Dermis microvascular lymphatic vessel endothelial cell (primary cell): ENCODE data around the gene IFI27L2. TPM values are rescaled to one million over a fixed set of nuclear protein-coding genes. Genes with fewer than 3 reads are reported as not detected.
"Not testable (repeated sequence)": the region's sequence is repeated elsewhere in the genome, so short reads cannot be mapped to it uniquely, and the experiment has no call there.

Experiments used
- DNase-seq, 2 donors: peaks; one replicate each; pipeline versions ENCODE4 v3.0.0 to v3.0.0-alpha.2; 2010; ENCODE audit warnings: low read depth in 2 of 2
- total RNA-seq: library from RNA; depleted of rRNA; stranded (reverse); fragments of >200 nt; gene quantifications from 2 replicates; pipeline ENCODE4 v1.2.1, GENCODE V29; 2014

Gene IFI27L2, protein sequence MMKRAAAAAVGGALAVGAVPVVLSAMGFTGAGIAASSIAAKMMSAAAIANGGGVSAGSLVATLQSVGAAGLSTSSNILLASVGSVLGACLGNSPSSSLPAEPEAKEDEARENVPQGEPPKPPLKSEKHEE
- total RNA-seq: 5.2 and 8.9 TPM in 2 replicates

- peak in 1 of 2 donors; percentile 49 for DNase-seq
Observed at GRCh38 chr14:94129111-94129757, at the start of gene IFI27L2. TSS of gene IFI27L2 (minus strand) at chr14:94129604. CDS start at chr14:94129564, 40 bp downstream.

- DNase-seq: no peak
Observed at GRCh38 chr14:94177806-94178205, 48.4 kb upstream of the IFI27L2 start.

DNA sequence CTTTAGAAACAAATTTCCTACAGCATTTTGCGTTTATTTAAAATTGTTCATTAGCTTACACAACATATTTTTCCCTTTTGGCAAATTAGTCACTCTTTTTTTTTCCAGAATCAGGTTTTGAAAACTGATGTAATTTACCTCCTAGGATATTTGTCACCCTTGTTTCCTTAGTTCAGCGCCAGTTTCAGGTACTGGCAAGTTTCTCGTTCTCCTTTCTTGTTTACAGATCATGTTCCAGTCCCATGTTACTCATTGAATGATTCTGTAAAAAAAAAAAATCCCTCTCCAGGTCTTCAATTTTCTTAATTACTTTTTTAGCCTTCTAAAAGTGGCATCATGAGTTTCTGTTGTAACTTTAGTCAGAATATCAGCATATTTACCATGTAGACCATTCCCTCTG, 47.4 kb upstream of the IFI27L2 start:
- no peak for DNase-seq

DNA sequence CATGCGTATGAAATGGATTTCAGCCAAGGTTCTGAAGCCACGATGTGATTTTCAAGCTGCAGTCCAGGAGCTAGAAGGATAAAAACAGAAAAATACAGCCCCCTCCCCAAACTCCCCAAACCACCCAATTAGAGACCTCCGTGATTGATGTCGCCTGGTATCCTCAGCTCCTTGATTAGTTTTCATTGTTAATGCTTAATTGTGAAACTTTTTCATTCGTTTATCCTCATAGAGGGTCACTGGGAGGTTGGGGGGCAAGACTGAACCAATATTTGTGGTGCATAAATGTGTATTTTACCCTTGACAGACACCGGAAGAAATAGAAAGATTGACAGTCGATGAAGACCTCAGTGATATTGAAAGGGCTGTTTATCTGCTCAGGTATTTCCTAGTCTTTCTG, 46.3 kb upstream of the IFI27L2 start:
- DNase-seq: no peak

DNA sequence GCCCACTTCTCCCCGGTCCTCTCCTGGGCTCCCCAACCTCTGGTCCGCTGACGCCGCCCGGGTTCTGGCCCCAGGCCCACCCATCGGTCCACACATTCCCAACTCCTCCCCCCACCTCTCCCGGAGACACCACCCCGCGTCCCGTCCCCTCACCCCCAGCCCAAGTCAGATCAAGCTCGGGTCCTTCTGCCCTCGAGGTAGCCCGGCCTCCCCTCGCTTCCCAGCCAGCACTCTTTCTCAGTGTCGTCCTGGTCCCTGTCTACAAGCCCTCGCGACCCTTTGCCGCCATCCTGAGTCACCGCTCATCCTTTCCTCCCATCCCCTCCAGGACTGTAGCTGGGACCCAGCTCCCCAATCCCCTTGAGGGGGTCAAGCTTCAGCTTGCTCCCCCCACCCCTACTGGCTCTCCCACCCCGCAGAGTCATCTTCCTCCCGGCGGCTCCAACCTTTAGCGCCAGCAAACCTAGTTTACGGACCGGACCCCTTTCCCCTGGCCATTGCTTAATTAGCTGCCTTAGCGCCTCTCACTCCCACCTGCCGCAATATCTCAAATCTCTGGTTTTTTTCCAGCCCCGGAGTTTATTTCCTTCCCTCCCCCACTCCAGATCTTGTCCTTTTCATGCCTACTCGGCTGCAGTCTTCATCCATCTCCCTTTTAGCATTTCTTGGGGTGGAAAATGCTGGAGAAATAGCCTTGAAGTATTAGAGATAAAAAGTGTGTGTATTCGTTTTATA, 45.8 kb upstream of the IFI27L2 start:
- DNase-seq: no peak

DNA sequence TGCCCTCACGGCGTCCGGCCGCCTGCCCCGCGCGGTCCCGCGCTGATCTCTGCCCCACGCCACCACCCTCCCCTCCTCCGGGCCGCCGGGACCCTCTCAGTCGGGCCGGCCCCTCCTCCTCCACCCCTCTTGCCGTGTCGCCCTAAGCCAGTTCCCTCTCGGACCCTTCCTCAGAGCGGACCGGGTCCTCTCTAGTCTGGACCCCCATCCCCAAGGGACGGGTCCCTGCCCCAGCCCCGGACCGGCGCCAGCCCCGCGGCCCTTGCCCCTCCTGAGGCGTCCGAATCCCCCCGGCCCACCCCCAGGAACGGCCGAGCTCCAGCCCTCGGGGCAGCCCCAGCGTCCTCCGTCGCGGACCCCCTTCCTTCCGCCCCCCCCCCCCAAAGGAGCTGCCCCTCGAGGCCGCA, 45.2 kb upstream of the IFI27L2 start:
- no peak for DNase-seq

GRCh38 chr14:94173885-94174603, 44.6 kb upstream of the IFI27L2 start, which contains the start of gene PPP4R4:
TSS of gene PPP4R4 (plus strand) at chr14:94174322. CDS start at chr14:94174466, 144 bp downstream.
- peak; percentile 23 to 65 for DNase-seq

DNA sequence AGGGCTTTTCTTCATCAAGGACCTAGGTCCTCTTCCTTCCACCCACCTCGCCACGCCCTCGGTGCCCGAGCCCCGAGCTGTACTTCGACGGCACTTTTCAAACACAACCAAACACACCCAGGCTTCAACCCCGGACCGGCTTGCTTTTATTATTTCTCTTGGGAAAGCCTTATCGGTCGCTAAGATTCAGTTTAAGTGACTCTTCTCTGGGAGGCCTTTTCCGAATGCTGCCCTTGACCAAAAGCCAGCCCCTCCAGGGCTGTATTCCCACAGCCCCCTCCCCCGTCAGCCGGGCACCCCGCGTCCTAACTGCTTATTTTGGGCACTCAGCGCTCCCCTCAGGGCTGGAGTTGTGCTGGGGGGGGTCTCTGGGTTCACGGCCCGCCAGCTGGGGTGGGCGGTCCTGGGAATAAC, 44.1 kb upstream of the IFI27L2 start:
- no peak for DNase-seq

DNA sequence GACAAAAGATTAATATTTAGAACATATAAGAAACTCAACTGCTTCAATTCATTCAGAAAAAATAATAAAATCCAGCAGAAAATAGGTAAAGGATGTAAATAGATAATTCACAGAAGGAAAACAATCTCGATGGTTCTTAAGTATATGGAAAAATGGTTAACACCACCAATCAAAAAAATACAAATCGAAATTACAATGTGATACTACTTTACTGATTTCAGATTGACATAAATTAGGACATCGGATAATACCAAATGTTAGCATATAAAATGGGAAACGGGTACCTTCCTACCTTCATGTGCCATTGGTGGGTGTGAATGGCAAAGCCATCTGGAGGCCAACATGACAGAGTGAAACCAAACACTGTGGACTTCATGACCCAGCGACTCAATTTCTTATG, 43.1 kb upstream of the IFI27L2 start:
- DNase-seq: no peak

DNA sequence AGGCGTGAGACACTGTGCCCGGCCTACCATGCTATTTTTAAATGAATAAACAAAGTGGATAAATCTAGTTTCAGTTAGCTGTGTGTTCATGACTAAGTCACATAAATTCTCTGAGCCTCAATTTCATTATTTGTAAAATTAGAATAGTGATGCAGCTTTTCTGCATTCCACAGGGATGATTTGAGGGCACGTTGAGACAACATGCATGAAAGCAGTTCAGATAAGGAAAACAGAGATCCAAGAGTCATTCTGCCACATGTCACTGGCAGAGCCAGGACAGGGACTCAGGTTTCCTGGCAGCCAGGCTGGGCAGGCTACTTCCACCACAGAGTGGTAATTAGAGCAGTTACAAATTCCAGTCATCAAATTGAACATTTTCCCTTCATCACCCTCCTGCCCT, 41.8 kb upstream of the IFI27L2 start:
- DNase-seq: no peak

- DNase-seq: no peak
Observed at GRCh38 chr14:94170136-94170535, 40.7 kb upstream of the IFI27L2 start.

DNA sequence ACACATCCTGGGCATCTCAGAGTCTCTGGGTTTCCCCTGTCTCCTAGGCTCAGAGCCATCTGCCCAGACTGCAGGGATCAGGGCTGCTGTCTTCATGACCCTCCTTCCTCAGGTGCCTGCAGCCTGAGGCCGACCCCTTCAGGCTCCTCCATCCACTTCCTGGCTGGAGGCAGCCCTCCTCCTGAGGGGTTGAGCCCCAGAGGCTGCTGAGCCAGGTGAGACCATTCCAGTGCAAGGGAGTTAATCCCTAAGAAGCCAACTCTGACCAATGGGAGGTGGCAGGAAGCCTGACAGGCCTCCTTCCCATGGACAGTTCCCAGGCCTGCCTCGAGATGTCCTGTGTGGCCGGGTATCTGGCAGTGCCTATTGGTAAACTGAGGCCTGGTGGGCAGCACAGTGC, 36.3 kb upstream of the IFI27L2 start:
- no peak for DNase-seq

- DNase-seq: no peak
Observed at GRCh38 chr14:94164685-94165431, 35.5 kb upstream of the IFI27L2 start.

- DNase-seq: no peak
Observed at GRCh38 chr14:94163796-94164195, 34.4 kb upstream of the IFI27L2 start.

- no peak for DNase-seq
Observed at GRCh38 chr14:94162466-94162865, 33.1 kb upstream of the IFI27L2 start.

DNA sequence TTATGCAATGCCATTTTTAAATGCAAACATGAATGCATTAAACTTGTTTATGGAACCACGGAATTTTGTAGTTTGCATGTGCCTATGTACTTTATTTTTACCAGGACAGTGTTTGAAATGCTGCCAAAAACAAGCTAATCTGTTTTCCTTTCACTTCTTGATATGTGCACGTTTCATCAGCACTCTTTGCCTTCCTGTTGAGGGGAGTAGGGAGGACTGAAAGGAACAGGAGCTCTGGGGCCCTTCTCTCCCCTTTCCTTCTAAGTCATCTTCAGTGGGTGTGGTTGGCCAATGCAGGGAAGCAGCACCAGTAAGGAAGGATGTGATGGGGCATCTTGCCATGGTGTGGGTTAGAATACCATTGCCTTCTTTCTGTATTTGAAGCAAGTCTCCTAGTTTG, 32.6 kb upstream of the IFI27L2 start:
- DNase-seq: peak in 1 of 2 donors; percentile 9

DNA sequence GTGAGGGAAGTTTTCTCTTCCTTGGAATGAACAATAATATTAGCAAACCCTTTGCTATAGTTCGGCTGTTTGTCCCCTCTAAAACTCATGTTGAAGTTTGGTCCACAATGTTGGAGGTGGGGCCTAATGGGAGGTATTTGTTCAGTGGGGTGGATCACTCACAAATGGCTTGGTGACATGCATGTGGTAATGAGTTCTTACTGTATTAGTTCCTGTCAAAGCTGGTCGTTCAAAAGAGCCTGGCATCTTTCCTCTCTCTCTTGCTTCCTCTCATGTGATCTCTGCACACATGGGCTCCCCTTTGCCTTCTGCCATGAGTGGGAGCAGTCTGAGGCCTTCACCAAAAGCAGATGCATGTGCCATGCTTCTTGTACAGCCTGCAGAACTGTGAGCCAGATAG, 31.7 kb upstream of the IFI27L2 start:
- DNase-seq: no peak

- DNase-seq: no peak
Observed at GRCh38 chr14:94158239-94158883, 29.0 kb upstream of the IFI27L2 start.

DNA sequence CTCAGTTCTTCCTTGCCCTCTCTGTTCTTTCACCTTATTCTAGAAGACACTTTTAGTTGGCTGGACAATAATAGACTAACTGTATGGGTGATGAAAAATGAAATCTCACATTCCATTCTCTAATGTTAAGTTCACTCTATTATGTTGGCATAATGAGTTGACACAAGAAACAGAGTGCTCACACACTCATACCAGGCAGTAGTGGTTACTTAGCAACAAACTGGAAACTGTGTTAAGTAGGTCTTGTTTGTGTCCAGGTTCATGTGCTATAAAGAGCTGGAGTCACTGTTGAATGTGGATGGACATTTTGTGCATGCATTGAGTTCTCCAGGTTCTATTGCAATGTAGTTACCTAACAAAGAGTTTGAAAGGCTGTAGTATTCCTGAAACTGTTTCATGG, 27.8 kb upstream of the IFI27L2 start:
- DNase-seq: no peak

DNA sequence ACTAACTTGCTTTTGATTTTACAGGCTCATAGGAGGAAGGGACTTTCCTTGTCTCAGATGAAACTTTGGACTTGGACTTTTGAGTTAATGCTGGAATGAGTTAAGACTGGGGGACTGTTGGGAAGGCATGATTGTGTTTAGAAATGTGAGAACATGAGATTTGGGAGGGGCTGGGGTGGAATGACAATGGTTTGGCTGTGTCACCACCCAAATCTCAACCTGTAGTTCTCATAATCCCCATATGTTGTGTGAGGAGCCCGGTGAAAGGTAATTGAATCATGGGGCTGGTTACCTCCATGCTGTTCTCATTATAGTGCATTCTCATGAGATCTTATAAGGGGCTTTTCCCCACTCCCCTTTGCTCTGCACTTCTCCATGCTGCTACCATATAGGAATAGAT, 26.7 kb upstream of the IFI27L2 start:
- DNase-seq: not testable (repeated sequence)
